HG02852 (cell line): ENCODE data around the gene SYT9.
"Not testable (repeated sequence)": the region's sequence is repeated elsewhere in the genome, so short reads cannot be mapped to it uniquely, and the experiment has no call there.

Source experiments
- ATAC-seq: cut with Tn5 transposase; IDR thresholded peaks from one replicate; pipeline ENCODE4 v1.9.1; 2021; ENCODE audit warnings: mild to moderate bottlenecking, moderate library complexity; ENCODE audit not compliant: unreplicated experiment

Gene SYT9

GRCh38 chr11:7335442-7335841, 83.7 kb downstream of the SYT9 start:
- ATAC-seq, result not testable (repeated sequence)

- no peak for ATAC-seq
Measured at GRCh38 chr11:7341551-7341950, 89.8 kb downstream of the SYT9 start.

- ATAC-seq, result no peak
Measured at GRCh38 chr11:7347611-7348431, 96.1 kb downstream of the SYT9 start.

- ATAC-seq, result no peak
Measured at GRCh38 chr11:7348432-7349304, 97.0 kb downstream of the SYT9 start.

GRCh38 chr11:7351228-7351627, 99.5 kb downstream of the SYT9 start:
- ATAC-seq, result no peak

- ATAC-seq, result no peak
Measured at GRCh38 chr11:7353100-7353499, 101.4 kb downstream of the SYT9 start.

- no peak for ATAC-seq
Measured at GRCh38 chr11:7364660-7365059, 113.0 kb downstream of the SYT9 start.

- no peak for ATAC-seq
Measured at GRCh38 chr11:7367803-7368202, 116.1 kb downstream of the SYT9 start.

GRCh38 chr11:7376386-7376785, 124.7 kb downstream of the SYT9 start:
- no peak for ATAC-seq

GRCh38 chr11:7381937-7382336, 130.2 kb downstream of the SYT9 start:
- no peak for ATAC-seq

GRCh38 chr11:7383406-7383805, 131.7 kb downstream of the SYT9 start:
- no peak for ATAC-seq

- ATAC-seq, result no peak
Measured at GRCh38 chr11:7384691-7385090, 133.0 kb downstream of the SYT9 start.

GRCh38 chr11:7385532-7385931, 133.8 kb downstream of the SYT9 start:
- ATAC-seq, result no peak

GRCh38 chr11:7413961-7414915, 162.5 kb downstream of the SYT9 start:
- no peak for ATAC-seq

- ATAC-seq, result no peak
Measured at GRCh38 chr11:7414973-7415817, 163.5 kb downstream of the SYT9 start.

- ATAC-seq, result no peak
Measured at GRCh38 chr11:7416080-7416479, 164.4 kb downstream of the SYT9 start.

- no peak for ATAC-seq
Measured at GRCh38 chr11:7417328-7417727, 165.6 kb downstream of the SYT9 start.

GRCh38 chr11:7418061-7418460, 166.4 kb downstream of the SYT9 start:
- no peak for ATAC-seq

- ATAC-seq, result no peak
Measured at GRCh38 chr11:7418906-7419305, 167.2 kb downstream of the SYT9 start.

GRCh38 chr11:7421136-7421535, 169.4 kb downstream of the SYT9 start:
- ATAC-seq, result no peak
